ENCODE measurements around the gene RNF207. TPM values are rescaled to one million over a fixed set of nuclear protein-coding genes. Genes with fewer than 3 reads are reported as not detected.

Gene RNF207
- total RNA-seq, 2 donors from 2014 or later = 25.2 to 52.4 TPM

- Histone ChIP-seq H3K4me3 (no peak overlapping the region), H3K27ac (no peak overlapping the region), H3K9me3 (no peaks in the 10 kb centered on the region), H3K36me3 (replicated peaks in 1 of 2; ENCODE audit: insufficient read depth in 1 of 2, low read depth in 2 of 2) (no peaks in the 10 kb centered on the region), H3K27me3 (no peaks in the 10 kb centered on the region), H3K4me1 (peaks cover under 1% of the 10 kb centered on the region)
- intact Hi-C loops (cut with DNase I) = no loop called here
- DNase-seq = no peak
- TF ChIP-seq POLR2A (IDR thresholded peaks at IDR 0.05) = no peak
- no peak for TF ChIP-seq CTCF (IDR thresholded peaks at IDR 0.05)
- ATAC-seq = no peak
- WGBS, 2 donors = 89 to 91% methylated on average over 7 to 11 of the region's 11 CpGs
Measured at GRCh38 chr1:6266641-6267040, 60.7 kb downstream of the RNF207 start.

GRCh38 chr1:6267686-6268322, 61.9 kb downstream of the RNF207 start:
- no peak overlapping the region for H3K27ac ChIP-seq
- DNase-seq = no peak
- no peaks in the 10 kb centered on the region for H3K27me3 ChIP-seq
- no peak for TF ChIP-seq POLR2A (IDR thresholded peaks at IDR 0.05)
- TF ChIP-seq CTCF (IDR thresholded peaks at IDR 0.05) = no peak
- H3K9me3 ChIP-seq = no peaks in the 10 kb centered on the region
- WGBS, 2 donors = 90 to 92% methylated on average over 12 of the region's 12 CpGs
- no peaks in the 10 kb centered on the region for H3K36me3 ChIP-seq (replicated peaks in 1 of 2; ENCODE audit: insufficient read depth in 1 of 2, low read depth in 2 of 2)
- H3K4me3 ChIP-seq = no peak overlapping the region
- H3K4me1 ChIP-seq = no peaks in the 10 kb centered on the region
- no peak for ATAC-seq
- intact Hi-C loops (cut with DNase I) = no loop called here

GRCh38 chr1:6268415-6268814, 62.5 kb downstream of the RNF207 start:
- ATAC-seq (no peak), DNase-seq (no peak)
- Histone ChIP-seq H3K4me1 (no peaks in the 10 kb centered on the region), H3K27ac (no peak overlapping the region), H3K27me3 (no peaks in the 10 kb centered on the region), H3K9me3 (no peaks in the 10 kb centered on the region), H3K36me3 (replicated peaks in 1 of 2; ENCODE audit: insufficient read depth in 1 of 2, low read depth in 2 of 2) (no peaks in the 10 kb centered on the region), H3K4me3 (no peak overlapping the region)
- intact Hi-C loops (cut with DNase I) = no loop called here
- WGBS, 2 donors = 77 to 82% methylated on average over 10 to 21 of the region's 21 CpGs
- no peak for TF ChIP-seq POLR2A (IDR thresholded peaks at IDR 0.05)
- no peak for TF ChIP-seq CTCF (IDR thresholded peaks at IDR 0.05)

- Histone ChIP-seq H3K27me3 (no peaks in the 10 kb centered on the region), H3K27ac (no peak overlapping the region)
- 82 to 87% methylated on average over 13 to 14 of the region's 14 CpGs for WGBS, 2 donors
Measured at GRCh38 chr1:6269296-6269695, 63.4 kb downstream of the RNF207 start.

More at GRCh38 chr1:6269296-6269695, 63.4 kb downstream of the RNF207 start:
- intact Hi-C loops (cut with DNase I) = no loop called here
- TF ChIP-seq POLR2A (IDR thresholded peaks at IDR 0.05) (no peak), CTCF (IDR thresholded peaks at IDR 0.05) (no peak)
- no peak for ATAC-seq
- H3K4me1 ChIP-seq = no peaks in the 10 kb centered on the region
- no peaks in the 10 kb centered on the region for H3K9me3 ChIP-seq
- no peak overlapping the region for H3K4me3 ChIP-seq
- no peaks in the 10 kb centered on the region for H3K36me3 ChIP-seq (replicated peaks in 1 of 2; ENCODE audit: insufficient read depth in 1 of 2, low read depth in 2 of 2)
- DNase-seq = no peak
